PC-9 (cell line): ENCODE results near the gene SORCS2. TPM values are rescaled to one million over a fixed set of nuclear protein-coding genes. Genes with fewer than 3 reads are reported as not detected.

ENCODE experiments used
- BruUV-seq: library from RNA; stranded (reverse); fragments of 400-500 nt; replicated peaks from 2 replicates; lab custom pipeline; 2021; lab: Mats Ljungman, UMichigan
- CTCF ChIA-PET: fragments of 300-600 bp; sonication (Branson Sonifier 250); formaldehyde crosslinking; loops from one replicate; lab custom pipeline; 2022; ENCODE audit warnings: antibody characterized with exemption; lab: Charles Lee
- POLR2A ChIA-PET: fragments of 300-600 bp; sonication (Branson Sonifier 250); formaldehyde crosslinking; loops from one replicate; lab custom pipeline; 2022; ENCODE audit warnings: antibody characterized with exemption; ENCODE audit not compliant: unreplicated experiment; lab: Charles Lee
- DNase-seq, 2 experiments: peaks; one replicate each; pipeline versions ENCODE4 v3.0.0 to v3.0.0-alpha.2; 2015 to 2022; ENCODE audit warnings: mixed read lengths in 1 of 2
- H2AFZ ChIP-seq: fragments of 200-600 bp; sonication (generic); 2 replicates; pipeline ENCODE4 v1.8.1; 2017; ENCODE audit warnings: antibody characterized with exemption
- H3F3A ChIP-seq: fragments of 200-600 bp; sonication (generic); 2 replicates; pipeline ENCODE4 v1.8.1; 2017; ENCODE audit warnings: antibody characterized with exemption, mild to moderate bottlenecking, low read depth; ENCODE audit not compliant: insufficient read depth
- H3K27ac ChIP-seq: fragments of 200-600 bp; sonication (generic); 2 replicates; pipeline ENCODE4 v1.6.1; 2016; ENCODE audit warnings: mixed run types
- H3K27me3 ChIP-seq: fragments of 200-600 bp; sonication (generic); 2 replicates; pipeline ENCODE4 v1.6.1; 2016; ENCODE audit warnings: low read depth, mixed run types; ENCODE audit not compliant: insufficient read depth
- H3K36me3 ChIP-seq: fragments of 200-600 bp; sonication (generic); 2 replicates; pipeline ENCODE4 v1.6.1; 2016; ENCODE audit warnings: low read depth, mixed run types
- H3K4me1 ChIP-seq: fragments of 200-600 bp; sonication (generic); replicated peaks from 2 replicates; pipeline ENCODE4 v1.6.1; 2016; ENCODE audit warnings: mixed run types; ENCODE audit not compliant: insufficient read depth
- H3K4me2 ChIP-seq: fragments of 200-600 bp; sonication (generic); 2 replicates; pipeline ENCODE4 v1.6.1; 2017; ENCODE audit warnings: mixed run types
- H3K4me3 ChIP-seq: fragments of 200-600 bp; sonication (generic); 2 replicates; pipeline ENCODE4 v1.6.1; 2016; ENCODE audit warnings: mixed run types
- H3K79me2 ChIP-seq: fragments of 200-600 bp; sonication (generic); 2 replicates; pipeline ENCODE4 v1.6.1; 2017; ENCODE audit warnings: low read depth, mixed run types
- H3K9me2 ChIP-seq: fragments of 200-600 bp; sonication (generic); 2 replicates; pipeline ENCODE4 v1.8.1; 2017; ENCODE audit warnings: mild to moderate bottlenecking; ENCODE audit not compliant: insufficient read depth
- H3K9me3 ChIP-seq: fragments of 200-600 bp; sonication (generic); 2 replicates; pipeline ENCODE4 v1.8.1; 2016; ENCODE audit warnings: low read depth; ENCODE audit not compliant: insufficient read depth
- H4K20me1 ChIP-seq: fragments of 200-600 bp; sonication (generic); 2 replicates; pipeline ENCODE4 v1.8.1; 2017; ENCODE audit not compliant: insufficient read depth
- CTCF ChIP-seq: fragments of 200-600 bp; sonication (generic); conservative IDR thresholded peaks from 2 replicates; pipeline ENCODE4 v1.6.1; 2017; ENCODE audit warnings: mixed run types, antibody characterized with exemption, mild to moderate bottlenecking, moderate library complexity
- EZH2 ChIP-seq: fragments of 200-600 bp; sonication (generic); IDR thresholded peaks from 2 replicates; pipeline ENCODE4 v1.8.0; 2017; ENCODE audit warnings: antibody characterized with exemption, low read depth
- intact Hi-C: fragments of 100-400 bp; cut with micrococcal nuclease; formaldehyde crosslinking; loops from one replicate; pipeline ENCODE4 v1.10.0; 2022; ENCODE audit not compliant: unreplicated experiment
- total RNA-seq: library from RNA; stranded (reverse); gene quantifications from 2 replicates; pipeline ENCODE4 v1.2.3, GENCODE V29; 2021

Gene SORCS2
- total RNA-seq, 1 experiment from 2014 or later: 25.8 TPM

- POLR2A ChIA-PET: no interaction called here
- no peak overlapping the region for H3K4me3 ChIP-seq
- no peak for DNase-seq
- no peak overlapping the region for H2AFZ ChIP-seq
- no peaks in the 10 kb centered on the region for H3K27me3 ChIP-seq
- H4K20me1 ChIP-seq: no peaks in the 10 kb centered on the region
- BruUV-seq: no TSS peak
- no peaks in the 10 kb centered on the region for H3K79me2 ChIP-seq
- H3F3A ChIP-seq: no peaks in the 10 kb centered on the region
- no peaks in the 10 kb centered on the region for H3K36me3 ChIP-seq
- H3K4me2 ChIP-seq: no peak overlapping the region
- H3K27ac ChIP-seq: no peak overlapping the region
- TF ChIP-seq CTCF: no peak
- TF ChIP-seq EZH2: no peak
- H3K9me3 ChIP-seq: no peaks in the 10 kb centered on the region
- intact Hi-C loops: no loop called here
- H3K4me1 ChIP-seq: peaks cover 7% of the 10 kb centered on the region
- CTCF ChIA-PET: no interaction called here
- H3K9me2 ChIP-seq: no peaks in the 10 kb centered on the region
Observed at GRCh38 chr4:7323872-7324650, 131.7 kb downstream of the SORCS2 start.

- Histone ChIP-seq H3K4me2 (no peak overlapping the region), H3F3A (no peaks in the 10 kb centered on the region), H3K4me3 (no peak overlapping the region), H3K4me1 (peaks cover 12% of the 10 kb centered on the region), H3K9me3 (no peaks in the 10 kb centered on the region), H3K27ac (no peak overlapping the region), H3K9me2 (no peaks in the 10 kb centered on the region), H4K20me1 (no peaks in the 10 kb centered on the region), H3K36me3 (no peaks in the 10 kb centered on the region), H3K79me2 (no peaks in the 10 kb centered on the region), H2AFZ (no peak overlapping the region), H3K27me3 (no peaks in the 10 kb centered on the region)
- BruUV-seq: no TSS peak
- no peak for TF ChIP-seq CTCF
- no peak for TF ChIP-seq EZH2
- ChIA-PET CTCF (no interaction called here), POLR2A (no interaction called here)
- no peak for DNase-seq
- intact Hi-C loops: no loop called here
Observed at GRCh38 chr4:7324651-7325121, 132.3 kb downstream of the SORCS2 start.

GRCh38 chr4:7325541-7325940, 133.2 kb downstream of the SORCS2 start:
- H3K9me3 ChIP-seq: no peaks in the 10 kb centered on the region
- H3K9me2 ChIP-seq: no peaks in the 10 kb centered on the region
- no peaks in the 10 kb centered on the region for H4K20me1 ChIP-seq
- no peak overlapping the region for H2AFZ ChIP-seq
- H3K4me1 ChIP-seq: peaks cover 12% of the 10 kb centered on the region
- H3K4me2 ChIP-seq: no peak overlapping the region
- BruUV-seq: no TSS peak
- no peaks in the 10 kb centered on the region for H3K79me2 ChIP-seq
- TF ChIP-seq CTCF: no peak
- CTCF ChIA-PET: no interaction called here
- no peak overlapping the region for H3K4me3 ChIP-seq
- no peak for DNase-seq
- POLR2A ChIA-PET: no interaction called here
- intact Hi-C loops: no loop called here
- H3K27me3 ChIP-seq: no peaks in the 10 kb centered on the region
- H3F3A ChIP-seq: no peaks in the 10 kb centered on the region
- H3K36me3 ChIP-seq: no peaks in the 10 kb centered on the region
- H3K27ac ChIP-seq: no peak overlapping the region
